Neural cell (in vitro differentiated cells): ENCODE measurements around the gene PAX6.

Source experiments
- CTCF ChIP-seq: fragments of 450-650 bp; IDR thresholded peaks from 2 replicates; pipeline ENCODE4 v1.5.1; 2014; ENCODE audit warnings: antibody characterized with exemption, mild to moderate bottlenecking, moderate library complexity; ENCODE audit not compliant: poor library complexity, severe bottlenecking
- EP300 ChIP-seq: fragments of 450-650 bp; conservative IDR thresholded peaks from 2 replicates; pipeline ENCODE4 v1.6.1; 2014; ENCODE audit warnings: antibody characterized with exemption, mild to moderate bottlenecking, moderate library complexity; ENCODE audit not compliant: poor library complexity, severe bottlenecking
- EZH2 ChIP-seq: fragments of 200-600, 300-800 bp; shearing (Covaris generic), sonication (generic); IDR thresholded peaks from 2 replicates; pipeline ENCODE4 v1.6.1; 2014; ENCODE audit warnings: antibody characterized with exemption, low read length, borderline replicate concordance, mild to moderate bottlenecking; ENCODE audit not compliant: insufficient read depth, poor library complexity, severe bottlenecking
- MXI1 ChIP-seq: fragments of 450-650 bp; conservative IDR thresholded peaks from 2 replicates; pipeline ENCODE4 v1.6.1; 2014; ENCODE audit warnings: antibody characterized with exemption, mild to moderate bottlenecking; ENCODE audit not compliant: poor library complexity, severe bottlenecking
- POLR2AphosphoS5 ChIP-seq: IDR thresholded peaks from 2 replicates; pipeline ENCODE4 v1.6.1; 2012
- RAD21 ChIP-seq: fragments of 450-650 bp; conservative IDR thresholded peaks from 2 replicates; pipeline ENCODE4 v1.6.1; 2014; ENCODE audit warnings: antibody characterized with exemption, mild to moderate bottlenecking, moderate library complexity

DNA sequence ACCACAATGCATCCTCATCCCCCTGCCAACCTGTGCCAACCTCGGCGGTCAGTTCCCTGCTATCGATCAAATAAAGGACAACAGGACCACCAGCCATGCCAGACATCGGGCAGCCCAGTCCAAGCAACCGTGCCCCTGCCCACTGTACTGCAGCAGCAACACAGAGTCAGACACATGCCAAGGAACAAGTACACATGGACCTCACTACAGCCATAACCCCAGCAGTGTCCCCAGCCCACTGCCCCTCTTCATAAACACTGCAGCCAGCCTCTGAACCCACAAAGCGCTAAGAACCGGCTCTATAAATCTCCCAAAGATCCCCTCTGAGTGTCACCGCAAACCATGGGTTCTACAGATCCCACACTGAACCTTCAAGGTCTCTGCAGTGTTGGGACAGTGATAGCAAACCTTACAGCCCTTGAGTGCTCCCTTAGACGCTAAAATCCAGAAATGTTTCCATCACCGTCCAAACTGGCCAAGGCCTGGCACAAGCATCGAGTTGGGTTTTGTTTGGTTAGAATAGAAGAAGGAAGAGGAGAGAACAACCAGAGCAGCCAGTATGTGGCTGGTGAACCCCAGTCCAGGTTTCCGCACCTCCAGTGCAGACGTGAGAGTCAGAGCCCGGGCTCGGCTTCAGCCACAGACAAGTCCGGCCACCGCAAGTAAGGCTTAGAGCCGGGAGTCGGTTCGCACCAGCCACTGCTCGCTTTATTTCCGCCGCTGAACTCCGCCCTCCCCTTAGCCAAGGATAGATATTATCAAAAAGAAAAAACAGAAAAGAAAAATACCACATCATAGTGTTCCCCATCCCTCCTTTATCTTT, 7.9 kb downstream of the PAX6 start:
- TF ChIP-seq CTCF (no peak), EZH2 (no peak), EP300 (no peak), POLR2AphosphoS5 (no peak), RAD21 (no peak), MXI1 (no peak)
